HG02623 (cell line): ENCODE measurements around the gene REEP1.

ENCODE experiments used
- ATAC-seq: cut with Tn5 transposase; IDR thresholded peaks from one replicate; pipeline ENCODE4 v1.9.1; 2021; ENCODE audit warnings: moderate library complexity; ENCODE audit not compliant: unreplicated experiment

REEP1 gene

GRCh38 chr2:86308356-86308755 lies 29.1 kb downstream of the REEP1 start:
- ATAC-seq, result no peak

DNA sequence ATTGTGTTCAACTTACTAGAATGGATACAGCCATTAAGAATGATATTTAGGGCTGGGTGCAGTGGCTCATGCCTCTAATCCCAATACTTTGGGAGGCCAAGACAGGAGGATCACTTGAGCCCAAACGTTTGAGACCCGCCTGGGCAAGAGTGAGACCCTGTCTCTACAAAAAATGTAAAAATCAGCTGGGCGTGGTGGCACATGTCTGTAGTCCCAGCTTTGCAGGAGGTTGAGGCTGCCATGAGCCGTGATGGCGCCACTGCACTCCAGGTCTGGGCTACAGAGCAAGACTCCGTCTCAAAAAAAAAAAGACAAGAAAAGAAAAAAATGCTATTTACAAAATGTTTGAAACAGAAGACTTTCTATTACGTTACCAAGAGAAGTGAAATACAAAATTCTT lies 30.0 kb downstream of the REEP1 start:
- no peak for ATAC-seq

- no peak for ATAC-seq
Observed at GRCh38 chr2:86305915-86306254, 31.5 kb downstream of the REEP1 start.

DNA sequence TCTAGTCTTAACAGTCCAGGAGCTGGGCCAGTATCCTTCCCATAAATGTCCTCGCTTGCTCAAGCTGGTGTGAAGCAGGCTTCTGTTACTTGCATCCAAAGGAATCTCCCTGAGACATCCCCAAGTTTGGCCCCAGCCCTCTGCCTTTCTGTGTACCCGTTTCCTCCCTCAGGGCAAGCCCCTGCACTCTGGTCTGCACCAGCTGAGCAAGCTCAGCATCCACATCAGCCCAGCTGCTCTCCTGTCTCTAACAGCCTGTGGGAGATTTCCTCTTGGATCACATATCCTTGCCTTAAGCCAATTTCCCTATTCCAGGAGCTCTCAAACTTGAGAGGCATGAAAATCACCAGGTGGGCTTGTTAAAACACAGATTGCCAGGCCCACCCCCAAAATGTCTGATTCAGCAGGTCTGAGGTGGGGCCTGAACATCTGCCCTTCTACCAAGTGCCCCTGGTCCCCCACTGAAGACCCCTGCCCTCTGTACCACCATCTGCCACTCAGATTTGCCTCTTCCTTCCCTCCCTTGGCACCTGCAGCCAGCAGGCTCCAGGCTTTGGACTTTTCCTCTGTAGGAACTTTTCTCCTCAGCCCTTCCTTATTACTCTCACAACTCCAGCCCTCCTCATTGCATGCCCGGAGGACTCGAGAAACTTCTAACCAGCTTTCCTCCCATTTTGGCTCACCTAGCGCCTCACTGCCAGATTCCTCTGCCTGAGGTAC lies 32.1 kb downstream of the REEP1 start:
- ATAC-seq, result no peak

DNA sequence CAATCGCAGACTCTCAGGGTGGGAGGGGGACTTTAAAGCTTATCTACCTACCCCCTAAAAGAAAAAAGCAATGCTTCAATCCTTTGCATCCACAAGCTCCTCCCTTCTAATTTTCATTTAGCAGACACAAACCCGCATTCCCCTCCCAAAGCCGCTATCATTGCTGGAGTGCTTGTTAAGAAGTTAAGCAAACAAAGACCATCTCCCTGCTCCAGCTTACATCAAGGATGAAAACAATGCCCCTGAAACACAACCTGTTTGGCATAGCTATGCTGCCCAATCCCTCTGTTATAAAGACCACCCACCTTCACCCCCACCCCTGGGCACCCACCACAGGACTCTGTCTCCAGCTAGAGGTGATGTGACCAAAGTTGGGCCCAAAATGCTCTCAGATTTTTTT lies 33.0 kb downstream of the REEP1 start:
- ATAC-seq, result no peak

DNA sequence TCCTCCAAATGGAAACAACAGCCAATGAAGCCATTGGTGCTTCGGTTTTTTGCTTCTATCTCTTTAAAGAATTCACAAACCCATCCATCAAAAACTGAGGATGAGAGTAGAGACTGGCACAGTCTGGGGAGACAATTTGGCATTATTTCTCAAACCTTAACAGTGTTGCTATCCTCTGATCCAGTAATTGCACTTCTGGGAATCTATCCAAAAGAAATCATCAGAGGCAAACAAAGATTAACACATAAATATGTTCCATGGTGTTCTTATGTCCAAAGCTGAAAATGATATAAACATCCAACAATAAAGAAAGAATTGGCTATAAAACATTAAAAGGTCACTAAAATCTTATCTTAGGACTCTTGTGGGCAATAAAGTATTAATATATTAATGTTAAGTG lies 35.1 kb downstream of the REEP1 start:
- no peak for ATAC-seq

GRCh38 chr2:86301711-86302202 lies 35.7 kb downstream of the REEP1 start:
- no peak for ATAC-seq

- ATAC-seq, result no peak
Observed at GRCh38 chr2:86301009-86301408, 36.4 kb downstream of the REEP1 start.

GRCh38 chr2:86300496-86300895 lies 36.9 kb downstream of the REEP1 start:
- ATAC-seq, result no peak

DNA sequence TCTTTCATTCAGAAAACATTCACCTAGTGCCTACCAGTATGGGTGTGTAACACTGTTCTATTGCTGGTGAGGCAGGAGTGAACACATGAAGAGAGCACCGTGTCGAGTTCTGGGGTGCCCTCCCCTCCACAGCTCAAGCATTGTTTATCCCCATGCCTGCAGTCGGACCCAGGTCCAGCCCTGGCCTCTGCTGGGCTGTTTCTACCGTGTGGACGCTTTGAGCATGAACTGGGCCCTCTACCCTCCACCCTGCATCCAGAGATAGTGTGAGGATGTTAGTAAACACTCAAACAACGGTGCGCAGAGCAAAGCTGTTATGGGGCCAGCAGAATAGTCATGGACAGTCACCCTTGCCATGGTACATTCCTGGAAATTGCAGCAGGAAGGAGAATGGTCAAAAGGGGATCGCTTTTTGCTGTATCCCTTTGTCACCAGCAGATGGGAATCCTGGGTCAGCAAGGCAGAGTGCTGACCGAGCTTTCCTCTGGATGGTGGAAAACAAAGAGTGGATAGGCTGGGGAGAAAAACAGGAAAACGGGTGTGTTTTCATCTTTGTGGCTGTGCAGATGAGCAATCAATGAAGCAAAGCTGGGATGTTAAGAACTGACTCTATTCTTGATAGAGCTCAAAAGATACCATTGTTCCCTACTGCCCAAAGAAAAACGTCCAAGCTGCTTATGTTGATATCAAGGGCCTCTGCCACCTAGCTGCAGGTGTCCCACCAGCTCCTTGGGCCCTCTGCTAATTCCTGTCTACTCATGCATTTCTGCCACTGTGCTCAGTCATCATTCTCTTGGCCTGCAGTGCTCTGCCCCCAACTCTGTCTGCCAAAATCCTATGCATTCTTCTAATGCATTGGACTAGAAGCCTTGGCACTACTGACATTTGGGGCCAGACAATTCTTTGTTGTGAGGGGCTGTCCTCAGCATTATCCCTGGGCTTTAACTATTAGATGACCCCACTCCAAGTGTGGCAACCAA lies 38.7 kb downstream of the REEP1 start:
- no peak for ATAC-seq

- ATAC-seq, result no peak
Observed at GRCh38 chr2:86297382-86298147, 39.9 kb downstream of the REEP1 start.

- ATAC-seq, result no peak
Observed at GRCh38 chr2:86296947-86297346, 40.5 kb downstream of the REEP1 start.

DNA sequence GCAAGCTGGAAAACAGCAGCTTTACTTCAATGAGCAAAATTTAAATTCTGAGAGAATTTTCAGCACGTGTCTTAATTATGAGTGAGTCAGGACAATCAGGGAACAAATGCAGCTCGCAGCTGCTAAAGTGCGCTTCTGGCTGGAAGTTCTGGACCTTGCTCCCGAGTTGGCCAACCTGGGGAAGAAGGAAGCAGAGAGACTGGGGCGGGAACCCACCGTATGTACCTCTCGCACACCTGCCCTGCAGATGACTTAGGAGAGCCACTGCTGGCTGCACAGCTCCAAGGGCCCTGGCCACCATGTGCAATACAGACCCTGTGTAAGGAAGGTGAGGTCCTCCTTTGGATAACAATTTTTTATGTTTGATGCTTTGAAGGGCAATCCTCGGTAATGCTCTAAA lies 42.4 kb downstream of the REEP1 start:
- no peak for ATAC-seq

DNA sequence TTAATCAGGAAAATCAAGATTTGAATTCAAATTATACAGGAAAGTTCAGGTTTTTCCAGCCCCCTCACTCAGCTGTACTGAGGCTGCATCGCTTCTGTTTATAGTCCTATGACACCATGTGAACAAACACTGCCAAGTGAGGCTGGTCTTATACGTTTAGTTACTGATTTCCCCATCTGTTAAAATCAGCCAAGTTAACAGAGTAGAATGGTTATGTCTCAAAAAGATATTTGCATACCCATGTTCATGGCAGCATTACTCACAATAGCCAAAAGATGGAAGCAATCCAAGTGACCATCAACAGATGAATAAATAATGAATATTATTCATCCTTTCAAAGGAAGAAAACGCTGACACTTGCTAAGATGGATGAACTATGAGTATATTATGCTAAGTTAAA lies 43.8 kb downstream of the REEP1 start:
- no peak for ATAC-seq

DNA sequence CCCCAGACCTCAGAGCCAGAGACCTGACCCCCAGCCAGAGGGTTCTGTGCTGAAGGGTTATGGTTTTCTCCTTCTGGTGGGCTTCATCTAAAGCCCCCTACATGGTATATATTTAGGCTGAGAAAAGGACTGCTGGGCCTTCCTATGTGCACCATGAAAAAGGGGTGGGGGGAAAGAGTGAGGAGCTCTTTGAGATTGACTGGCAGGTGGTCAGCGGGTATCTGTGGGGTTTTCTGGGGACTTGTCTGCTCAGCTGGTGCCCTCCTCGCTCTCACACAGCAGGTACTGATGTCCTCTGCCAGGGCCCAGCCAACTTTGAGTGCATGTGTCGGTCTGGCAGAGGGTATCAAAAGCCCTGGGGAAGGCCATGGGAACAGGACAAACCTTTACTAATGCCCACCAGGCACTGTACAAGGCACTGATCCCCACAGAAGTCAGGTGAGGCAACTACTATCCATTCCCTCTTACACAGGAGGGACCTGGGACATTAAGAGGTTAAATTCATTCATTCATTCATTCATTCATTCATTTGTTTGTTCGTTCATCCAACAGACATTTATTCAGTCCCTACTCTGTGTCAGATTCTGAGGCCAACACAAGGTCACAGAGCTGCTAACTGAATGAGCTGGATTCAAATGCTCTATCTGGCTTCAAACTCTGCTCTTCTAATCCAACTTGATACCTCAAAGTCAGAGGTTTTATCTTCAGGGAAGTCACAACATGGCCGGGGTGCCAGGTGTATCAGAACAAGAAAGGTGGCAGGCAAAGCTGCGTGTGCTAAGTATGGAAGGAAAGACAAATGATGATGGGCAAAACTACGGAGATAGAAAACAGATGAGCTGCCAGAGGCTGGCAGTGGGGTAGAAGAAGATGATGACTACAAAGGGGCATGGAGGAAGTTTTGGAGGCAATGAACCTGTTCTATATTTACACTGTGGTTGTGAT lies 44.6 kb downstream of the REEP1 start:
- ATAC-seq, result no peak

DNA sequence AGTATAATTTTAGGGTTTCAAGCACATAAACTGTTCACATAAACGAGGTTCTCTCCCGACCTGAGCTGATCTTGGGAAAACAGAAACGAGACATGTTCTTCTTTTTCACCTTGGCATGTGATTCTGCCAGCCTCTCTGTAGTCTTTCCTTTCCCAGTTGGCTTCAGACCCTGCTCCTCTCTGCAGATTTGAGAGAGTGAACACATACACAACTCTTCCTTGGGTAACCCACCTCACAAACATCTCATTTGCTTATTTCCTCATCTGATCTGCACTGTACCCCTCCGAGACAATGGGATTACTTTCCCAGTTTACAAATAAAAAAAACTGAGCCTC lies 46.1 kb downstream of the REEP1 start:
- no peak for ATAC-seq

DNA sequence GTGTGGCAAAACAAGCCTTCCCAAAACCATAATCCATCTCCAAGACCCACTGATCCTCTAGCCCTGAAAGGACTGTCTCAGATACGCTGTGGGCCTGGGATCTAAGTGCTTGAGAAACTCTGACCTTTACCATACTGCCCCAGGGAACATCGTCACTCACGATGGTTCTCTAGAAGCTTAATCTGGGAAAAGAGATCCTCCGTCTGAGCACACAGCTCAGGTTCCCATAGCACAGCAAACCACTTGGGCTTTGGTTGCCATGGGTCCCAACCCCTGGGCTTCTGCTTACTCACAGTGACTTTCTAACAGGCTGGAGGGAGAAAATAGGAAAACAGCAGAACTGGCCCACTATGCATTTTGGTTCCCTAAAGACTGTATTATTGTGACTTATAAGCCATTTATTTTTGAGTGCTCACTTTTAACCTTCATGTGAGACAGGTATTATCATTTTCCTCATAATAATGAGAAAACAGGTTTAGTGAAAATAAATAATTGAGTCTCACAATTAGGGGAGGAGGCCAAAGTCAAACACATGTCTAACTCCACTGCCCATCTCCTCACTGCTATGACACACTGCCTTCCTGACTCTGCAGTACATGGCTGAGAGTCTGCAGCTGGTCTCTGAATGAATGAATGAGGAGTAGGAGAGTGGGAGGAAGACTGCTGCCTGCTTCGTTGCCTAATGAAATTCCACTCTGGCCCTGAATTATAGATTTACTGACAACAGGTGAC lies 46.7 kb downstream of the REEP1 start:
- no peak for ATAC-seq

- ATAC-seq, result no peak
Observed at GRCh38 chr2:86286516-86286915, 50.9 kb downstream of the REEP1 start.

DNA sequence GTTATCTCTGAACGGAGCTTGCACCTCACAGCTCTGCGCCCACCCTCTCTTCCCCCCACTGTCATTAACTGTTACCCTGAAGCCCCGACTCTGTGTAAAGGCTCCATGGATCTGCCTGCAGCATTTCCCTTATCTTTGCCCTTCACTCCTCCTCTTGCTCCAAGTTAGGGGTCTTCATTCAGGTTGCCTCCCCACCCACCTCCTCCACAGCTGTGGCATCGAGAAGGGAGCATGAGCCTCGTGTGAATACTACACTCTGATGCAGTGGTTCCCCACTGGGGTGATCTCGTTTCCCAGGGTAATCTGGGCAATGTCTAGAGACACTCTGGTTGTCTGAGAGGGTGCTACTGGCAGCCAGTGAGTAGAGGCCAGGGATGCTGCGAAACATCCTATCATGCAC lies 51.4 kb downstream of the REEP1 start:
- no peak for ATAC-seq

DNA sequence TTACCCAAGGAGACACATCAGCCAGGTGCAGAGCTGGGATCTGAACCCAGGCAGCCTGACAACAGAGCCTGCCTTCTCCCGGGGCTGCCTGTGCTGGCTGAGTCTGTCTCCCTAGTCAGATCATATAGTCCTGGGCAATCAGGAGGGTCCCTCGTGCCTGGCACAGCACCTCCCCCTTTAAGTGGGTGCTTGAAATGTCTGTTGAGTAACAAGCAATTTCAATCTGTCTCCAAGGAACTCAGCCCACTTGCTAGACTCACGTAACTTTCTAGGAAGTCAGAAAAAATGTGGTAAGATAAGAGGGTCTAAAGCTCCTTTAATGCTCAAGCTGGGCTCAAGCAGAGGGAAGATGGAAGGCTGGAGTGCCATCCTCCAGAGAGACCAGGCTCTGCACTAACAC lies 51.9 kb downstream of the REEP1 start:
- no peak for ATAC-seq
